ENCODE results near the gene BSX. TPM values are rescaled to one million over a fixed set of nuclear protein-coding genes. Genes with fewer than 3 reads are reported as not detected.

BSX gene
- total RNA-seq, 1 donor from 2014 or later = not detected

GRCh38 chr11:122938557-122938956 is 43.1 kb downstream of the BSX start:
- H3K27ac ChIP-seq = no peak overlapping the region
- no peaks in the 10 kb centered on the region for H3K27me3 ChIP-seq (ENCODE audit: low read depth)
- no peaks in the 10 kb centered on the region for H3K9me3 ChIP-seq
- ATAC-seq (no peak), DNase-seq (no peak)
- no peaks in the 10 kb centered on the region for H3K4me1 ChIP-seq
- H3K36me3 ChIP-seq = peaks cover 5% of the 10 kb centered on the region
- TF ChIP-seq CTCF (IDR thresholded peaks at IDR 0.05) = no peak
- intact Hi-C loops (cut with DNase I) = no loop called here
- H3K4me3 ChIP-seq = no peak overlapping the region

GRCh38 chr11:122937983-122938382 is 43.7 kb downstream of the BSX start:
- TF ChIP-seq CTCF (IDR thresholded peaks at IDR 0.05) = no peak
- ATAC-seq = no peak
- H3K4me1 ChIP-seq = no peaks in the 10 kb centered on the region

GRCh38 chr11:122933416-122933815 is 48.2 kb downstream of the BSX start:
- H3K27ac ChIP-seq = no peak overlapping the region
- DNase-seq (no peak), ATAC-seq (peak in 1 of 2 donors; percentile 24)
- no peaks in the 10 kb centered on the region for H3K4me1 ChIP-seq
- TF ChIP-seq CTCF (IDR thresholded peaks at IDR 0.05) = no peak
- intact Hi-C loops (cut with DNase I) = no loop called here
- no peaks in the 10 kb centered on the region for H3K9me3 ChIP-seq
- H3K36me3 ChIP-seq = peaks cover 5% of the 10 kb centered on the region
- no peaks in the 10 kb centered on the region for H3K27me3 ChIP-seq (ENCODE audit: low read depth)
- H3K4me3 ChIP-seq = no peak overlapping the region

More at GRCh38 chr11:122937983-122938382, 43.7 kb downstream of the BSX start:
- no peak overlapping the region for H3K4me3 ChIP-seq
- no peaks in the 10 kb centered on the region for H3K9me3 ChIP-seq
- H3K36me3 ChIP-seq = peaks cover 5% of the 10 kb centered on the region
- H3K27me3 ChIP-seq (ENCODE audit: low read depth) = no peaks in the 10 kb centered on the region
- H3K27ac ChIP-seq = no peak overlapping the region
- intact Hi-C loops (cut with DNase I) = no loop called here
- DNase-seq = no peak

GRCh38 chr11:122931510-122931909 is 50.1 kb downstream of the BSX start:
- no peak for DNase-seq
- Histone ChIP-seq H3K36me3 (peaks cover 5% of the 10 kb centered on the region), H3K27me3 (ENCODE audit: low read depth) (no peaks in the 10 kb centered on the region), H3K9me3 (no peaks in the 10 kb centered on the region), H3K27ac (no peak overlapping the region), H3K4me1 (no peaks in the 10 kb centered on the region), H3K4me3 (no peak overlapping the region)
- no peak for ATAC-seq
- intact Hi-C loops (cut with DNase I) = no loop called here
- TF ChIP-seq CTCF (IDR thresholded peaks at IDR 0.05) = no peak

Other genes starting within 250 kb of the BSX start
- gene CRTAM, start 143.3 kb downstream of the BSX start, total RNA-seq = 11.1 TPM
- 10.4 TPM for gene JHY, start 99.1 kb downstream of the BSX start, total RNA-seq
- gene HSPA8, start 80.3 kb upstream of the BSX start, total RNA-seq = 1,001 TPM
- gene CLMP, start 213.4 kb upstream of the BSX start, total RNA-seq = 15.1 TPM